Thyroid gland (tissue), 4 donors: ENCODE measurements around the gene CAPN14. TPM values are rescaled to one million over a fixed set of nuclear protein-coding genes. Genes with fewer than 3 reads are reported as not detected.

Experiments used
- DNase-seq, 2 donors: peaks; one replicate each; pipeline ENCODE4 v3.0.0-alpha.2; 2019
- H3K27ac ChIP-seq, 3 donors: fragments of 200-600 bp; sonication (generic); 1 replicate in 2 of 3; 2 replicates in 1 of 3; pipeline ENCODE4 v1.5.1; 2016 to 2019; ENCODE audit warnings: mild to moderate bottlenecking in 1 of 3, moderate library complexity in 1 of 3
- H3K27me3 ChIP-seq: fragments of 200-600 bp; sonication (generic); one replicate; pipeline ENCODE4 v1.5.1; 2019
- H3K36me3 ChIP-seq, 2 donors: fragments of 200-600 bp; sonication (generic); one replicate each; pipeline ENCODE4 v1.5.1; 2016 to 2019
- H3K4me1 ChIP-seq, 2 donors: fragments of 200-600 bp; sonication (generic); one replicate each; pipeline ENCODE4 v1.5.1; 2017 to 2019
- H3K4me3 ChIP-seq, 3 donors: fragments of 200-600 bp; sonication (generic); replicated peaks in 1 of 3; 1 replicate in 2 of 3; 2 replicates in 1 of 3; pipeline ENCODE4 v1.5.1; 2016; ENCODE audit warnings: mild to moderate bottlenecking in 1 of 3
- H3K9me3 ChIP-seq: fragments of 200-600 bp; sonication (generic); one replicate; pipeline ENCODE4 v1.5.1; 2017
- POLR2A ChIP-seq, 2 donors: fragments of 450-650 bp; IDR thresholded peaks; one replicate each; pipeline ENCODE4 v1.6.1; 2017; ENCODE audit warnings: antibody characterized with exemption in 2 of 2, mild to moderate bottlenecking in 2 of 2, moderate library complexity in 1 of 2
- WGBS, 2 donors: methylation state at CpG; one replicate each; pipeline ENCODE4 v1.1.5; 2017; 5-methylcytosine and 5-hydroxymethylcytosine counted together
- intact Hi-C: fragments of 100-400 bp; cut with DNase I; formaldehyde crosslinking; loops from one replicate; pipeline ENCODE4 v1.15.1; 2023
- total RNA-seq, 4 donors: library from RNA; depleted of rRNA; stranded (reverse); fragments of >200 nt; gene quantifications; one replicate each; pipeline ENCODE4 v1.2.3, GENCODE V29; 2016
- TF ChIP-seq, protein P1 (sequence below), 6 experiments: fragments of 200-600 bp in 3 of 6; fragments of 450-650 bp in 3 of 6; sonication (generic) in 3 of 6; IDR thresholded peaks; one replicate each; pipeline ENCODE4 v1.5.1; 2016 to 2019; ENCODE audit warnings: antibody characterized with exemption in 6 of 6, mild to moderate bottlenecking in 2 of 6, inconsistent platforms in 1 of 6, moderate library complexity in 1 of 6

The CAPN14 gene, protein sequence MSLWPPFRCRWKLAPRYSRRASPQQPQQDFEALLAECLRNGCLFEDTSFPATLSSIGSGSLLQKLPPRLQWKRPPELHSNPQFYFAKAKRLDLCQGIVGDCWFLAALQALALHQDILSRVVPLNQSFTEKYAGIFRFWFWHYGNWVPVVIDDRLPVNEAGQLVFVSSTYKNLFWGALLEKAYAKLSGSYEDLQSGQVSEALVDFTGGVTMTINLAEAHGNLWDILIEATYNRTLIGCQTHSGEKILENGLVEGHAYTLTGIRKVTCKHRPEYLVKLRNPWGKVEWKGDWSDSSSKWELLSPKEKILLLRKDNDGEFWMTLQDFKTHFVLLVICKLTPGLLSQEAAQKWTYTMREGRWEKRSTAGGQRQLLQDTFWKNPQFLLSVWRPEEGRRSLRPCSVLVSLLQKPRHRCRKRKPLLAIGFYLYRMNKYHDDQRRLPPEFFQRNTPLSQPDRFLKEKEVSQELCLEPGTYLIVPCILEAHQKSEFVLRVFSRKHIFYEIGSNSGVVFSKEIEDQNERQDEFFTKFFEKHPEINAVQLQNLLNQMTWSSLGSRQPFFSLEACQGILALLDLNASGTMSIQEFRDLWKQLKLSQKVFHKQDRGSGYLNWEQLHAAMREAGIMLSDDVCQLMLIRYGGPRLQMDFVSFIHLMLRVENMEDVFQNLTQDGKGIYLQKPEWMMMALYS
- total RNA-seq, result under 1 TPM in 2 of 4 donors, not detected in 2; 0.15 to 0.27 TPM

DNA sequence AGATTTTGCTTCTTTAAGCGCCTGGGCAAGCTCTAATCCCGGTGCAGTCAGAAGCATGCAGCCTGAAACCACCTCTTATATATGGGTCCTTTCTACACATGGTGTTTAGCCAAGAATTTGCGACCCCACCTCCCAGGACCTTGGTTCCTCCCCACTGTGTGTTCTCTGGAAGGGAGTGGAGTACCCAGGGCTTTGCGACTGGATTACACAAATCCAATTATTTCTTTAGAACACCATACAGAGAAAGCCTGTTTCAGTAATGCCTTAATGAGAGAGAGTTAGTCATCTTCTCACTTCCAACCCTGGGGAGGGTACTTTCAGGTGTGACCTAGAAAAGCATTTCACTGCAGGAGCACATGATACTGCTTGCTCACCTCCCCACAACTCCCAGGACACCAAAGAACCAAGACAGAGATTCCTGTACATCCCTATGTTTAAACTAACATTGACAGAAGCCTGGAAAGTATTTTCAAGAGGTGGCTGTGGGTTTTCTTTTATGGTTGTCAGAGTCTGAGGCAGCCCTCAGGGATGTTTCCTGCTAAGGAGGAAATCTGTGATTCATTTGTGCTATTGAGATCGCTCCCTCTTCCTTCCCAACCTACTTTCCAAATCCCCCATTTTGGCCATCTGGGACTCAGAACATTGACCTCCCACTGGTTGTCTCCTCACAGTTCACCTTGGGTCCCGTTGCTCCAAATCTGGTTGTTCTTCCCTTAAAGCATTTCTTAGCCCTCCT is at the start of gene CAPN14:
CAPN14 (minus strand) TSS at position 51 of the 736 bp plus-strand sequence. CDS start 12,068 bp downstream, outside the sequence.
- H3K36me3 ChIP-seq, result no peaks in the 10 kb centered on the region
- no peaks in the 10 kb centered on the region for H3K27me3 ChIP-seq
- intact Hi-C loops, result no loop called here
- H3K4me1 ChIP-seq, result no peaks in the 10 kb centered on the region
- no peaks in the 10 kb centered on the region for H3K9me3 ChIP-seq
- 64 to 72% methylated on average over 6 of the region's 6 CpGs for WGBS, 2 donors
- TF ChIP-seq, protein P1, sequence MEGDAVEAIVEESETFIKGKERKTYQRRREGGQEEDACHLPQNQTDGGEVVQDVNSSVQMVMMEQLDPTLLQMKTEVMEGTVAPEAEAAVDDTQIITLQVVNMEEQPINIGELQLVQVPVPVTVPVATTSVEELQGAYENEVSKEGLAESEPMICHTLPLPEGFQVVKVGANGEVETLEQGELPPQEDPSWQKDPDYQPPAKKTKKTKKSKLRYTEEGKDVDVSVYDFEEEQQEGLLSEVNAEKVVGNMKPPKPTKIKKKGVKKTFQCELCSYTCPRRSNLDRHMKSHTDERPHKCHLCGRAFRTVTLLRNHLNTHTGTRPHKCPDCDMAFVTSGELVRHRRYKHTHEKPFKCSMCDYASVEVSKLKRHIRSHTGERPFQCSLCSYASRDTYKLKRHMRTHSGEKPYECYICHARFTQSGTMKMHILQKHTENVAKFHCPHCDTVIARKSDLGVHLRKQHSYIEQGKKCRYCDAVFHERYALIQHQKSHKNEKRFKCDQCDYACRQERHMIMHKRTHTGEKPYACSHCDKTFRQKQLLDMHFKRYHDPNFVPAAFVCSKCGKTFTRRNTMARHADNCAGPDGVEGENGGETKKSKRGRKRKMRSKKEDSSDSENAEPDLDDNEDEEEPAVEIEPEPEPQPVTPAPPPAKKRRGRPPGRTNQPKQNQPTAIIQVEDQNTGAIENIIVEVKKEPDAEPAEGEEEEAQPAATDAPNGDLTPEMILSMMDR (IDR thresholded peaks at IDR 0.05), result no peak
- no peak for TF ChIP-seq POLR2A (IDR thresholded peaks at IDR 0.05)
- DNase-seq, result no peak
- no peak within 1 kb of the TSS for H3K4me3 ChIP-seq
- H3K27ac ChIP-seq, result no peak within 1 kb of the TSS

DNA sequence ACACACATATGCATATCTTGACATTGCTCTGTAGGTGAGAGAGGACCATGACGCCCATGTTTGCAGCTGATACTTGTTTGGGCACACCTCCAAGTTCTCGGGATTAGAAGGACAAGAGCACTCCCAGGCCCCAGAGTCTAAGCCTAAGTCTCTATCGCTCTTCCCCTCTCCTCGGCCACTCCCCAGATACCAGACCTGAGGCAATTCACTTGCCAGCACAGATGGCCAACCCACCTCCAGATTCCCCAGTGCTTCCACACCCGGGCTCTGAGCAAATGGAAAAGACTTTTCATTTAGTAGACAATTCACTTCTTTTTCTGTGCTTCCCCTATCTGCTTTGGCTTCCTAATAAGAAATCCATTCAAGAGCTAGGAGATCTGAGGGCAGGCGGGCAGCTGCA is 49.5 kb upstream of the CAPN14 start:
- intact Hi-C loops, result no loop called here
- 83 to 84% methylated on average over 6 of the region's 6 CpGs for WGBS, 2 donors

DNA sequence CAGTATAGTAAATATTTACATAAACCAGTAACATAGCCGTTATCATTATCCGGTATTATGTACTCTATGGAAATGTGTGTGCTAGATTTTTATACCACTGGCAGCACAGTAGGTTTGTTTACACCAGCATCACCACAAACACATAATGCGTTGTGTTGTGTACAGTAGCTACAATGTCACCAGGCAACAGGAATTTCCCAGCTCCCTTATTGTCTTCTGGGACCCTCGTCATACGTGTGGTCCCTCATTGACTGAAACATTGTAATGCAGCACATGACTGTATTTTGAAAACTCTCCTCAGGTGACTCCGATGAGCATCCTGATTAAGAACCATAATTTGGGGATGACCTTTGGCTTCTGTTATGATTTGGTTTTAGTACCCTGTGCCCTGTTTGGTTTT is 47.9 kb upstream of the CAPN14 start:
- Histone ChIP-seq H3K27me3 (no peaks in the 10 kb centered on the region), H3K9me3 (no peaks in the 10 kb centered on the region), H3K4me1 (no peaks in the 10 kb centered on the region), H3K27ac (no peak overlapping the region), H3K4me3 (no peak overlapping the region), H3K36me3 (no peaks in the 10 kb centered on the region)
- 92 to 96% methylated on average over 6 of the region's 6 CpGs for WGBS, 2 donors
- TF ChIP-seq POLR2A (IDR thresholded peaks at IDR 0.05), result no peak
- TF ChIP-seq, protein P1 (IDR thresholded peaks at IDR 0.05), result no peak
- DNase-seq, result no peak
- intact Hi-C loops, result no loop called here

More for the DNA sequence above, 49.5 kb upstream of the CAPN14 start:
- Histone ChIP-seq H3K4me3 (no peak overlapping the region), H3K9me3 (no peaks in the 10 kb centered on the region), H3K27ac (no peak overlapping the region), H3K27me3 (no peaks in the 10 kb centered on the region), H3K4me1 (no peaks in the 10 kb centered on the region), H3K36me3 (no peaks in the 10 kb centered on the region)
- TF ChIP-seq, protein P1 (IDR thresholded peaks at IDR 0.05), result no peak
- no peak for TF ChIP-seq POLR2A (IDR thresholded peaks at IDR 0.05)
- no peak for DNase-seq

DNA sequence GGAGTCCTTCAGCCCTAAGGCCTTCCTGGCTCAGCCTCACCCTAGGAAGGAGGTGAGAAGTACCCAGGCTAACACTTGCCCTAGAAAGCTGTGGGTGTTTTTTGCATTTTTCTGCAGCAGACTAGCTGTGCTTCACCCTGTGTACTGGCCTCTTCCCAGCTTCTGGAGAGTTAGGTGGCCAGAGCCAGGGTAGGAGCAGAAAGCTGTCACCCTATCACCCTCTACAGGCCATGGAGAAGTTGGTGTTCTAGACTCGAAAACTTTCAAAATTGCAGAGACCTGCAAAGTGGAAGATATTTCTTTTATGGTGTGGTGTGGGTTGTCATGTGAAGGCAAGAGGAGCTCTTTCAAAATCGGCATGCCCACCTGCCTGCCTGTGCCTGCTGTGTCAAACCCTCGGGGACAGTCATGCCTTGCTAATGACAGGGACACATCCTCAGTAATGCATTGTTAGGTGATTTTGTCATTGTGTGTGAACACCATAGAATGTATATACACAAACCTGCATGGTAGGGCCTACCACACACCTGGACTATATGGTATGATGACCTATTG is 46.4 kb upstream of the CAPN14 start:
- no peaks in the 10 kb centered on the region for H3K36me3 ChIP-seq
- H3K27ac ChIP-seq, result no peak overlapping the region
- H3K4me1 ChIP-seq, result no peaks in the 10 kb centered on the region
- intact Hi-C loops, result no loop called here
- TF ChIP-seq POLR2A (IDR thresholded peaks at IDR 0.05), result no peak
- TF ChIP-seq, protein P1 (IDR thresholded peaks at IDR 0.05), result no peak
- no peaks in the 10 kb centered on the region for H3K9me3 ChIP-seq
- no peak for DNase-seq
- no peaks in the 10 kb centered on the region for H3K27me3 ChIP-seq
- WGBS, 2 donors, result 90 to 95% methylated on average over 3 of the region's 3 CpGs
- no peak overlapping the region for H3K4me3 ChIP-seq
